Measurements from ENCODE around the gene SLC25A12.

SLC25A12 gene

GRCh38 chr2:171741189-171741588 lies 152.9 kb downstream of the SLC25A12 start:
- intact Hi-C loops (cut with DNase I; ENCODE audit: low total_unique reads): no loop called here
- no peak for DNase-seq
- no peak overlapping the region for H3K27ac ChIP-seq
- no peaks in the 10 kb centered on the region for H3K4me1 ChIP-seq
- no peak overlapping the region for H3K4me3 ChIP-seq
- TF ChIP-seq CTCF (IDR thresholded peaks at IDR 0.05): no peak
- peaks cover 64 to 71% (median 65%) of the 10 kb centered on the region in 3 donors for H3K36me3 ChIP-seq
- no peaks in the 10 kb centered on the region for H3K27me3 ChIP-seq
- H3K9me3 ChIP-seq: no peaks in the 10 kb centered on the region

GRCh38 chr2:171735991-171736710 lies 157.9 kb downstream of the SLC25A12 start:
- no peak for TF ChIP-seq CTCF (IDR thresholded peaks at IDR 0.05)
- intact Hi-C loops (cut with DNase I; ENCODE audit: low total_unique reads): no loop called here
- Histone ChIP-seq H3K4me1 (no peaks in the 10 kb centered on the region), H3K9me3 (no peaks in the 10 kb centered on the region), H3K27ac (no peak overlapping the region), H3K36me3 (peaks cover 44 to 79% (median 54%) of the 10 kb centered on the region in 3 donors), H3K27me3 (no peaks in the 10 kb centered on the region), H3K4me3 (no peak overlapping the region)
- DNase-seq: no peak
